NCI-H1048 (cell line): ENCODE results near the gene MRAP2.

Source experiments
- DNase-seq: peaks from one replicate; lab custom pipeline; 2025; lab: John Stamatoyannopoulos, UW

The MRAP2 gene

GRCh38 chr6:84033523-84034451 is at the start of gene MRAP2:
Gene MRAP2 (plus strand): TSS chr6:84033772. CDS start chr6:84055319, 21,547 bp downstream.
- DNase-seq, result no peak

- no peak for DNase-seq
These were observed 49.2 kb upstream of the MRAP2 start for GRCh38 chr6:83984411-83984810.

GRCh38 chr6:83985308-83985713 is 48.3 kb upstream of the MRAP2 start:
- no peak for DNase-seq

- no peak for DNase-seq
These were observed 47.9 kb upstream of the MRAP2 start for GRCh38 chr6:83985715-83986114.

- no peak for DNase-seq
These were observed 35.5 kb upstream of the MRAP2 start for GRCh38 chr6:83998021-83998584.

- DNase-seq, result no peak
These were observed 32.5 kb upstream of the MRAP2 start for GRCh38 chr6:84001119-84001518.

GRCh38 chr6:84002226-84002625 is 31.3 kb upstream of the MRAP2 start:
- DNase-seq, result no peak

GRCh38 chr6:84003131-84003530 is 30.4 kb upstream of the MRAP2 start:
- no peak for DNase-seq

GRCh38 chr6:84003654-84004053 is 29.9 kb upstream of the MRAP2 start:
- DNase-seq, result no peak

- no peak for DNase-seq
These were observed 25.7 kb upstream of the MRAP2 start for GRCh38 chr6:84007871-84008270.

- no peak for DNase-seq
These were observed 20.2 kb upstream of the MRAP2 start for GRCh38 chr6:84013354-84013753.

- DNase-seq, result no peak
These were observed 19.6 kb upstream of the MRAP2 start for GRCh38 chr6:84013931-84014330.

- DNase-seq, result no peak
These were observed 17.5 kb upstream of the MRAP2 start for GRCh38 chr6:84016029-84016428.

GRCh38 chr6:84017709-84018452 is 15.7 kb upstream of the MRAP2 start:
- no peak for DNase-seq

GRCh38 chr6:84018453-84019061 is 15.0 kb upstream of the MRAP2 start:
- DNase-seq, result no peak

- DNase-seq, result no peak
These were observed 14.3 kb upstream of the MRAP2 start for GRCh38 chr6:84019141-84019841.

- no peak for DNase-seq
These were observed 13.7 kb upstream of the MRAP2 start for GRCh38 chr6:84019842-84020211.

- DNase-seq, result no peak
These were observed 11.9 kb upstream of the MRAP2 start for GRCh38 chr6:84021625-84022024.

- DNase-seq, result no peak
These were observed 6.8 kb upstream of the MRAP2 start for GRCh38 chr6:84026721-84027164.

- no peak for DNase-seq
These were observed 6.0 kb upstream of the MRAP2 start for GRCh38 chr6:84027340-84028181.

- no peak for DNase-seq
These were observed 5.2 kb upstream of the MRAP2 start for GRCh38 chr6:84028350-84028749.
